Calu3 (cell line): ENCODE measurements around the gene PRUNE2. TPM values are rescaled to one million over a fixed set of nuclear protein-coding genes. Genes with fewer than 3 reads are reported as not detected.

Experiments used
- BruUV-seq: library from RNA; stranded (reverse); fragments of 400-500 nt; replicated peaks from 2 replicates; lab custom pipeline; 2021; lab: Mats Ljungman, UMichigan
- CTCF ChIA-PET: fragments of 300-600 bp; sonication (Branson Sonifier 250); formaldehyde crosslinking; loops from one replicate; lab custom pipeline; 2022; ENCODE audit warnings: antibody characterized with exemption; lab: Charles Lee
- DNase-seq: peaks from one replicate; pipeline ENCODE4 v3.0.0; 2022
- H3K27ac Mint-ChIP-seq: one replicate; pipeline ENCODE4 v1.8.0; 2022; ENCODE audit warnings: mixed read lengths; ENCODE audit not compliant: unreplicated experiment
- H3K27me3 Mint-ChIP-seq: one replicate; pipeline ENCODE4 v1.8.0; 2022; ENCODE audit warnings: mixed read lengths; ENCODE audit not compliant: unreplicated experiment
- H3K36me3 Mint-ChIP-seq: one replicate; pipeline ENCODE4 v1.8.0; 2022; ENCODE audit warnings: mild to moderate bottlenecking, moderate library complexity, mixed read lengths; ENCODE audit not compliant: insufficient read depth, unreplicated experiment
- H3K4me1 Mint-ChIP-seq: one replicate; pipeline ENCODE4 v1.8.0; 2022; ENCODE audit warnings: mild to moderate bottlenecking, low read depth, mixed read lengths; ENCODE audit not compliant: unreplicated experiment
- H3K4me3 Mint-ChIP-seq: one replicate; pipeline ENCODE4 v1.8.0; 2022; ENCODE audit warnings: mild to moderate bottlenecking, low read depth, moderate library complexity, mixed read lengths; ENCODE audit not compliant: unreplicated experiment
- H3K9me3 Mint-ChIP-seq: one replicate; pipeline ENCODE4 v1.8.0; 2022; ENCODE audit warnings: low read depth, mixed read lengths; ENCODE audit not compliant: unreplicated experiment
- CTCF ChIP-seq: fragments of 200-600 bp; IDR thresholded peaks from one replicate; pipeline ENCODE4 v1.8.0; 2022; ENCODE audit warnings: antibody characterized with exemption; ENCODE audit not compliant: unreplicated experiment
- intact Hi-C: fragments of 100-400 bp; cut with micrococcal nuclease; formaldehyde crosslinking; loops from one replicate; pipeline ENCODE4 v1.10.0; 2022; ENCODE audit not compliant: unreplicated experiment
- total RNA-seq: library from RNA; stranded (reverse); gene quantifications from 2 replicates; pipeline ENCODE4 v1.2.3, GENCODE V29; 2022

The PRUNE2 gene
- total RNA-seq, 1 experiment from 2014 or later, result 0.07 TPM

GRCh38 chr9:76650692-76651091 lies 255.2 kb downstream of the PRUNE2 start:
- Mint-ChIP-seq H3K27ac (no peak overlapping the region), H3K4me1 (no peaks in the 10 kb centered on the region), H3K4me3 (no peak overlapping the region), H3K9me3 (no peaks in the 10 kb centered on the region), H3K27me3 (no peaks in the 10 kb centered on the region), H3K36me3 (no peaks in the 10 kb centered on the region)
- CTCF ChIA-PET, result interaction anchor here (0.5 kb wide), 1 partner anchor 804 kb away, joined by 4 read pairs; no protein-coding TSS in a partner anchor
- intact Hi-C loops, result no loop called here
- no peak for DNase-seq
- no peak for TF ChIP-seq CTCF
- BruUV-seq, result no TSS peak

DNA sequence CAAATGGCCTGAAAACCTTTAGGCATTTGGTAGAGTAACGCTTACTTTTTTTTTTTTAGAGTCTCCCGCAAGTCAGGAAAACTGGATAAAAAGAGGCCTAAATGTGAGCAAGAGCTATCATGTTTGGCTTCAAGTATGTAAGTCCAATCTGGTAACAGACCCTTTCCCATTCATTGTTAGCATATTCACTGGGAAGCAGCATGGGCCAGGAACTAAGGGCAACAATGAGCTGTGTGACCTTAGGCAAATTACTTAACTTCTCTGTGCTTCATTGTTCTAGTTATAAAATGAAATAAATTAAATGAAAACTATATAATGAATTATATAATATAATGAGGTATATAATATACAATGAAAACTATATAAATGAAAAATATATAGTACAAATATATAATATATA lies 256.0 kb downstream of the PRUNE2 start:
- Mint-ChIP-seq H3K9me3 (no peaks in the 10 kb centered on the region), H3K27me3 (no peaks in the 10 kb centered on the region), H3K27ac (no peak overlapping the region), H3K4me3 (no peak overlapping the region), H3K4me1 (no peaks in the 10 kb centered on the region), H3K36me3 (no peaks in the 10 kb centered on the region)
- TF ChIP-seq CTCF, result no peak
- no peak for DNase-seq
- BruUV-seq, result no TSS peak
- CTCF ChIA-PET, result no interaction called here
- intact Hi-C loops, result no loop called here

GRCh38 chr9:76646249-76646648 lies 259.7 kb downstream of the PRUNE2 start:
- BruUV-seq, result no TSS peak
- Mint-ChIP-seq H3K27ac (no peak overlapping the region), H3K4me3 (no peak overlapping the region), H3K36me3 (no peaks in the 10 kb centered on the region), H3K27me3 (no peaks in the 10 kb centered on the region), H3K4me1 (no peaks in the 10 kb centered on the region), H3K9me3 (no peaks in the 10 kb centered on the region)
- CTCF ChIA-PET, result no interaction called here
- DNase-seq, result no peak
- intact Hi-C loops, result no loop called here
- no peak for TF ChIP-seq CTCF

- BruUV-seq, result no TSS peak
- H3K4me3 Mint-ChIP-seq, result no peak overlapping the region
- no peaks in the 10 kb centered on the region for H3K4me1 Mint-ChIP-seq
- H3K27me3 Mint-ChIP-seq, result no peaks in the 10 kb centered on the region
- H3K9me3 Mint-ChIP-seq, result no peaks in the 10 kb centered on the region
- no peaks in the 10 kb centered on the region for H3K36me3 Mint-ChIP-seq
- no peak for TF ChIP-seq CTCF
- intact Hi-C loops, result no loop called here
- H3K27ac Mint-ChIP-seq, result no peak overlapping the region
- CTCF ChIA-PET, result no interaction called here
- DNase-seq, result no peak
Measured at GRCh38 chr9:76644647-76645250, 261.2 kb downstream of the PRUNE2 start.
